ENCODE measurements around the gene LRRC45. TPM values are rescaled to one million over a fixed set of nuclear protein-coding genes. Genes with fewer than 3 reads are reported as not detected.

The LRRC45 gene
- total and polyA plus RNA-seq, 4 donors, result 8.2 to 26.4 (median 19.5) TPM

DNA sequence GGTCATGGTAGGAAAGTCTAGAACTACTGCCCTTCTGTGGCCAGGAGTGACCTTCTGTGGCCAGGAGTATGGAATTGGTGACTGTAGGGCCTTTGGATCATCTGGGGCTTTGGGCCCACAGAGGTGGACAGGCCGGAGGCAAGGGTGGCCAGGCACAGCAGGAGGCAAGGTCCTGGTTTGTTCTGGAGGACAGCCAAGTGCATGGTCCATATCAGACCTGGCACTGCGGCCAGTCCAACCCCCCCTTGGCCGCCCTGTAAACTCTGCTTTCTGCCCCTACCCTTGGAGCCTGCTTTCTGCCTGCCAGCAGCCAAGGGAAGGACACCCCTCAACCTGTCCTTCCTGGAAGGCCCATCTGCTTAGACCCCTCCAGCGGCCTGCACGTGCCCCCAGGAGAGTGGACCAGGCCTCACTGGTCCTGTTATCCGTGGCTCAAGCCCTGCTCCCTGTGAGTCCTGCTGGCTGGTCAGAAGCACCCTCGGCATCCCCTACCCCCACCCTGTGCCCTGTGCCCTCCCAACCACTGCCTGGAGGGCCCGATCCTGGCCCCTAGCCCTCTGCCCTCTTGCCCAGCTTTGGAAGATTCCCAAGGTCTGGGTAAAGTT is 16.7 kb downstream of the LRRC45 start:
- Histone ChIP-seq H3K27me3 (ENCODE audit: control insufficient read depth, insufficient read depth, low read length) (no peaks in the 10 kb centered on the region), H3K27ac (ENCODE audit: low read depth, low read length) (no peak overlapping the region), H3K4me3 (ENCODE audit: low read depth, low read length) (no peak overlapping the region), H3K36me3 (ENCODE audit: control insufficient read depth, insufficient read depth, low read length) (peaks cover 16% of the 10 kb centered on the region), H3K9me3 (ENCODE audit: control insufficient read depth, insufficient read depth, low read length) (no peaks in the 10 kb centered on the region), H3K4me1 (ENCODE audit: control insufficient read depth, insufficient read depth, low read length) (peaks cover 25% of the 10 kb centered on the region)
- WGBS (ENCODE audit: insufficient coverage), result 92% methylated on average over 8 of the region's 8 CpGs
- no peak for DNase-seq (ENCODE audit: low read depth in 4 of 6, low spot score in 6 of 6)

DNA sequence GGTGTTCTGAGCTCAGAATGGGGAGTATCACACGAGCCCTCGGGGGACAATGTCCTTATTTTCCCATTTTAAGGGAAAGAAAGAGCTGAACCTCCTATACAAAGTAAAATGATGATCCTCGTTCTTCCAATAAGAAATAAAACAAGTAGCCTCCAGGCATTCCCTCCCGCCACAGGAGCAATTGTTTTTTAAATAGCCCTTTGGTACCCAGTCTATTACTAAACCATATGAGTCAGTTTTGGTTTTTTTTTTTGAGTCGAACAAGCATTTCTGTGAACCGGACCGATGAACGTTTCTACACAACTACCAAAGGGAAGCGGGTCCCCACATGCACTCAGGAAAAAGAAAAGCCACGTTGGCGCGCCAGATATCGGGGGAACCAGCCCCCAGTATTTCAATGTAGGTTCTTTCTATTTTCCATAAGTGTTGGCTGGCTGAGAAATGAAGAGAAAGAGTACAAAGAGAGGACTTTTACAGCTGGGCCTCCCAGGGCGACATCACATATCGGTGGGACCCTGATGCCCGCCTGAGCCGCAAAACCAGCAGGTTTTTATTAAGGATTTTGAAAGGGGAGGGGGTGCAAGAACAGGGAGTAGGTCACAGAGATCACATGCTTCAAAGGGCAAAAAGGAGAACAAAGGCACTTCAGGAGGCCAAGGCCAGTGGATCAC is 18.2 kb downstream of the LRRC45 start:
- Histone ChIP-seq H3K27me3 (ENCODE audit: control insufficient read depth, insufficient read depth, low read length) (no peaks in the 10 kb centered on the region), H3K27ac (ENCODE audit: low read depth, low read length) (no peak overlapping the region), H3K36me3 (ENCODE audit: control insufficient read depth, insufficient read depth, low read length) (peaks cover 10% of the 10 kb centered on the region), H3K4me3 (ENCODE audit: low read depth, low read length) (no peak overlapping the region), H3K9me3 (ENCODE audit: control insufficient read depth, insufficient read depth, low read length) (no peaks in the 10 kb centered on the region), H3K4me1 (ENCODE audit: control insufficient read depth, insufficient read depth, low read length) (peaks cover 16% of the 10 kb centered on the region)
- DNase-seq (ENCODE audit: low read depth in 4 of 6, low spot score in 6 of 6), result no peak
- WGBS (ENCODE audit: insufficient coverage), result 70% methylated on average over 6 of the region's 17 CpGs

DNA sequence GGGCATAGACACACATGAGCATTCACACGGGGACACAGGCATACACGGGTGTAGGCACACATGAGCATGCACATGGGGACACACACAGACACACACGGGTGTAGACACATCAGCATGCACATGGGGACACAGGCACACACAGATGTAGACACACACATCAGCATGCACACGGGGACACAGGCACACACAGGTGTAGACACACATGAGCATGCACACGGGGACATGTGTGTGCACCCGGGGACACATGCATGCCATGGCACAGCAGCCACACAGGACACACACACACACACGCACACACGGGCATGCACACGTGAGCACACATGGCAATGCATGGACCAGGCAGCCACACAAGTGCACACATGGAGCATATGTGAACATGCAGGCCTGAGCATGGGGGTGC is 19.5 kb downstream of the LRRC45 start:
- Histone ChIP-seq H3K27ac (ENCODE audit: low read depth, low read length) (no peak overlapping the region), H3K9me3 (ENCODE audit: control insufficient read depth, insufficient read depth, low read length) (no peaks in the 10 kb centered on the region), H3K4me1 (ENCODE audit: control insufficient read depth, insufficient read depth, low read length) (peaks cover 8% of the 10 kb centered on the region), H3K27me3 (ENCODE audit: control insufficient read depth, insufficient read depth, low read length) (no peaks in the 10 kb centered on the region), H3K4me3 (ENCODE audit: low read depth, low read length) (no peak overlapping the region), H3K36me3 (ENCODE audit: control insufficient read depth, insufficient read depth, low read length) (peaks cover 15% of the 10 kb centered on the region)
- 92% methylated on average over 9 of the region's 9 CpGs for WGBS (ENCODE audit: insufficient coverage)
- no peak for DNase-seq (ENCODE audit: low read depth in 4 of 6, low spot score in 6 of 6)

DNA sequence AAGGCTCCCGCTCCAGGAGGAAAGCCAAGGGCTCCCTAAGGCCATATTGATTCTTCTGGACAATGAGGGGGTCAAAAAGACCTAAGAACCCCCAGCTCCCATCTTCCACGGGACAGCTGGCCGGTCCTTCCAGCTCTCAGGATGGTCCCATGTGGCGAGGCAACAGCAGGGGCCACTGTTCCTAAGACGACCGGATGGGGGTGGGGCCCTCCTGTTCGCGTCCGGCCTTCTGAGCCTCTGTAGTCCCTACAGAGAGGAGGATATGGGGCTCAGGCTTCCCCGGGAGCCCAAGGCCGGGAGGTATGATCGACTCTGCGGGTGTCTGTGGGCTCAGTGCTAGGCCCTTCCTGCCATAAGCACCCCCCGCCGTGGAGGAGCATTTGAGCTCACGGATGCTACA is 20.4 kb downstream of the LRRC45 start:
- 45% methylated on average over 15 of the region's 16 CpGs for WGBS (ENCODE audit: insufficient coverage)
- Histone ChIP-seq H3K27ac (ENCODE audit: low read depth, low read length) (no peak overlapping the region), H3K27me3 (ENCODE audit: control insufficient read depth, insufficient read depth, low read length) (no peaks in the 10 kb centered on the region), H3K9me3 (ENCODE audit: control insufficient read depth, insufficient read depth, low read length) (no peaks in the 10 kb centered on the region), H3K4me3 (ENCODE audit: low read depth, low read length) (no peak overlapping the region), H3K4me1 (ENCODE audit: control insufficient read depth, insufficient read depth, low read length) (no peaks in the 10 kb centered on the region), H3K36me3 (ENCODE audit: control insufficient read depth, insufficient read depth, low read length) (peaks cover 24% of the 10 kb centered on the region)
- DNase-seq (ENCODE audit: low read depth in 4 of 6, low spot score in 6 of 6), result no peak

DNA sequence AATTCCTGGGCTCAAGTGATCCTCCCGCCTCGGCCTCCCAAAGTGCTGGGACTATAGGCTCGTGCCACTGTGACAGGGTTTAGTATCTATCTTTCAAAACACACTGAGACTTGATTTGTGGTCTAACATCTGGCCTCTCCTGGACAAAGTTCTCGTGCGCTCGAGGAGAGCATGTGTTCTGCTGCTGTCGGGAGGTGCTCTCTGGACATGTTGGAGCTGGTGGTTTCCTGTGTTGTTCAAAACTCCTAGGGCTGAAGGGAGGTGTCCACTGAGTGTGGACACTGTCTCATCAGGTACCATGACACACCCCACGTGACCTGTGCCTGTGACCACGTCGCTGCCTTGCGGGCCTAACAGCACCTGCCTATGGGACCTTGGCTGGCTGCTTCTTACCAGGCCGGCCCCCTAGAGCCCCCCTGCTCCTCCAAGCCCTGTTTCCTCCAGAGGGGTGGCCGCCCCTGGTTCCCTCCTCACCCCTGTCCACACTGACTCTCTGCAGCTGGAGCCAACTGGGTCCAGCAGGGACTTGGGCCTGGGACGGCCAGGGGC is 22.9 kb downstream of the LRRC45 start:
- Histone ChIP-seq H3K9me3 (ENCODE audit: control insufficient read depth, insufficient read depth, low read length) (no peaks in the 10 kb centered on the region), H3K4me1 (ENCODE audit: control insufficient read depth, insufficient read depth, low read length) (peaks cover 16% of the 10 kb centered on the region), H3K27me3 (ENCODE audit: control insufficient read depth, insufficient read depth, low read length) (no peaks in the 10 kb centered on the region), H3K4me3 (ENCODE audit: low read depth, low read length) (no peak overlapping the region), H3K27ac (ENCODE audit: low read depth, low read length) (no peak overlapping the region), H3K36me3 (ENCODE audit: control insufficient read depth, insufficient read depth, low read length) (peaks cover 48% of the 10 kb centered on the region)
- DNase-seq (ENCODE audit: low read depth in 4 of 6, low spot score in 6 of 6), result no peak
- WGBS (ENCODE audit: insufficient coverage), result 87% methylated on average over 12 of the region's 14 CpGs

DNA sequence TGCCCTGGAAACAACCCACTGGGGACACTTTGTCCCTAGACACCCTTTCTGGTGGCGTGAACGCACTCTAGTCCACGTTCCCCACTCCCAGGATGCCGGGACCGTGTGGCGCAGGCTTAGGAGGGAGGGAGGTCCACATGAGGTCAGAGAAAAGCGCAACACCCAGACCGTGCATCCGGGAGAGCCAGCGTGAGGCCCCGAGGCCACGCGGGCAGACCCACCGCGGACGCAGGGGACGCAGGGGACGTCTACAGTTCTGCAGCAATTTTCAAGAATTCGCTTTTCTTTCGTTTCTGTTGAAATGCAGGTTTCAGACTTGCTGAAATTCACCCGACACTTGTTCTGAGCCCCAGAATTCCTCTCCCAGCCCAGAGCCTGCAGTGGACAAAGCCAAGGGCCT is 23.8 kb downstream of the LRRC45 start:
- H3K27ac ChIP-seq (ENCODE audit: low read depth, low read length), result no peak overlapping the region
- peaks cover 48% of the 10 kb centered on the region for H3K36me3 ChIP-seq (ENCODE audit: control insufficient read depth, insufficient read depth, low read length)
- peaks cover 17% of the 10 kb centered on the region for H3K4me1 ChIP-seq (ENCODE audit: control insufficient read depth, insufficient read depth, low read length)
- H3K9me3 ChIP-seq (ENCODE audit: control insufficient read depth, insufficient read depth, low read length), result no peaks in the 10 kb centered on the region
- 92% methylated on average over 17 of the region's 21 CpGs for WGBS (ENCODE audit: insufficient coverage)
- H3K4me3 ChIP-seq (ENCODE audit: low read depth, low read length), result no peak overlapping the region
- H3K27me3 ChIP-seq (ENCODE audit: control insufficient read depth, insufficient read depth, low read length), result no peaks in the 10 kb centered on the region
- no peak for DNase-seq (ENCODE audit: low read depth in 4 of 6, low spot score in 6 of 6)

DNA sequence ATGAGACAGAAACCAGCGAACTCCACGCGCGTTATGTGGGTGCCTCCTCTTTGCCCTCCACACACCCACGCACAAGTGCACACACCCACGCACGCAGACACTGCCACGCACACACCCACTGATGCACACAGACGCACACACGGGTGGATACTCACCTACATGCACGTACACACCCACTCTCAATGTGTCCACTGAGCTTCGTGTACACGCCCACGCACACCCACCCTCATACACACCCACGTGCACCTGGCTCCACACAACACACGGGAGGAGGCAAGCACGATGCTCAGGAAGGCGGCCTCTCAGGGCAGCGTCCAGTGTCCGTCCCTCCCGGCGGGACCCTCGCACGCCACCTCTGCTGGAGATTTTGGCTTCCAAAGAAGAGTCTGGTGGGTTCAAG is 24.3 kb downstream of the LRRC45 start:
- WGBS (ENCODE audit: insufficient coverage), result 95% methylated on average over 24 of the region's 24 CpGs

DNA sequence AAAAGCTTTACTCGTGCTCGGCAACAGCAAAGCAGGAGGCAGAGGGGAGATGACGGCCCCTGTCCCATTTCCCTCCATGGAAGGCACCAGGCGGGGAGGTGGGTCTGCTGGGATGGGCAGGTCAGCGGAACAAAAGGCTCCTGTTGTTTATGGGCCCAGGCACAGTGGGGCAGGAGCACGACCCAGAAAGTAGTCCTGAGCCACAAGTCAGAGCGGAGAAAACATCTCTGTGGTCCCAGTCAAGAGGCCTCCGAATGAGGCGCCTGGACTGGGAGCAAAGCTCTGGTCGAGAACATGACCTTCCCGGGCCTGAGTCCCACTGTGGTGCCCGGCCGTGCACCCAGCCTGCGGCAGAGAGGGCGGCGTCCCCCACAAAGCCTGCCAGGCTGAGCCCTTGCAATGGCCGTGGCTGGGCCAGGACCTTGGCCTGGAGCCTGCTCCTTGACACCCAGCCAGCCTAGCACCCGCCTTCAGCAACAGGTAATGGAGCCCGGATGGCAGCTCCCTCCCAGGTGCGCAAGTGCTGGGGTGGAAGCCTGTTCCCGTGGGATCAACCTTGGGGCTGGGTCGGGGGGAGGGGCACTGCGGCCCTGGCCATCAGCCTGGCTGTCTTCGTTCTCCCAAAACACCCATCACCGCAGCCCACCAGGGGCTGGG is 24.9 kb downstream of the LRRC45 start:
- no peak for DNase-seq (ENCODE audit: low read depth in 4 of 6, low spot score in 6 of 6)
- 76% methylated on average over 25 of the region's 25 CpGs for WGBS (ENCODE audit: insufficient coverage)
- no peak overlapping the region for H3K27ac ChIP-seq (ENCODE audit: low read depth, low read length)

More for the DNA sequence above, 24.3 kb downstream of the LRRC45 start:
- H3K27ac ChIP-seq (ENCODE audit: low read depth, low read length), result no peak overlapping the region
- no peaks in the 10 kb centered on the region for H3K9me3 ChIP-seq (ENCODE audit: control insufficient read depth, insufficient read depth, low read length)
- peaks cover 20% of the 10 kb centered on the region for H3K4me1 ChIP-seq (ENCODE audit: control insufficient read depth, insufficient read depth, low read length)
- no peak overlapping the region for H3K4me3 ChIP-seq (ENCODE audit: low read depth, low read length)
- H3K36me3 ChIP-seq (ENCODE audit: control insufficient read depth, insufficient read depth, low read length), result peaks cover 48% of the 10 kb centered on the region
- no peak for DNase-seq (ENCODE audit: low read depth in 4 of 6, low spot score in 6 of 6)
- H3K27me3 ChIP-seq (ENCODE audit: control insufficient read depth, insufficient read depth, low read length), result no peaks in the 10 kb centered on the region

DNA sequence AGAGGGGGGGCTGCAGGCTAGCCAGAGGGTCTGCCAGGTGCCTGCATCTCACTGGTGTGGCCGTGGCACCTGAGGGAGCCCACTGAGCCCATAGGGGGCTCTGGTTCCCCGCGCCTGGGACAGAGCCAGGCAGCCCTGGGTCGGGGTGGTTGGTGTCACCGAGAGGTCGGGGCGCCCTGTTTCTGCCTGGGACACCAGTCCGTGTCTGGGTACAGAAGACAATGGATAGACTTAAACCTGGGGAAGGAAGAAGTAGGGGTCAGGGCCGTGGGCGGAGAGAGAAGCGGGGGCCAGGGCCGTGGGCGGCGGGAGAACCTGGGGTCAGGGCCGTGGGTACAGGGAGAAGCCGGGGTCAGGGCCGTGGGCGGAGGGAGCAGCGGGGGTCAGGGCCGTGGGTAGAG is 25.5 kb downstream of the LRRC45 start:
- H3K27me3 ChIP-seq (ENCODE audit: control insufficient read depth, insufficient read depth, low read length), result no peaks in the 10 kb centered on the region
- no peak for DNase-seq (ENCODE audit: low read depth in 4 of 6, low spot score in 6 of 6)
- H3K27ac ChIP-seq (ENCODE audit: low read depth, low read length), result no peak overlapping the region
- H3K36me3 ChIP-seq (ENCODE audit: control insufficient read depth, insufficient read depth, low read length), result peaks cover 54% of the 10 kb centered on the region
- H3K4me1 ChIP-seq (ENCODE audit: control insufficient read depth, insufficient read depth, low read length), result peaks cover 32% of the 10 kb centered on the region
- no peaks in the 10 kb centered on the region for H3K9me3 ChIP-seq (ENCODE audit: control insufficient read depth, insufficient read depth, low read length)
- 88% methylated on average over 20 of the region's 20 CpGs for WGBS (ENCODE audit: insufficient coverage)
- H3K4me3 ChIP-seq (ENCODE audit: low read depth, low read length), result no peak overlapping the region

More for the DNA sequence above, 24.9 kb downstream of the LRRC45 start:
- Histone ChIP-seq H3K27me3 (ENCODE audit: control insufficient read depth, insufficient read depth, low read length) (no peaks in the 10 kb centered on the region), H3K4me1 (ENCODE audit: control insufficient read depth, insufficient read depth, low read length) (peaks cover 27% of the 10 kb centered on the region), H3K4me3 (ENCODE audit: low read depth, low read length) (no peak overlapping the region), H3K9me3 (ENCODE audit: control insufficient read depth, insufficient read depth, low read length) (no peaks in the 10 kb centered on the region), H3K36me3 (ENCODE audit: control insufficient read depth, insufficient read depth, low read length) (peaks cover 49% of the 10 kb centered on the region)
